Heart right ventricle (tissue), 16 donors: ENCODE results near the gene RNF208. TPM values are rescaled to one million over a fixed set of nuclear protein-coding genes. Genes with fewer than 3 reads are reported as not detected.

ENCODE experiments used
- ATAC-seq, 8 donors: fragments of 200-7000 bp; cut with Tn5 transposase; one replicate each; pipeline ENCODE4 v1.9.1; 2020; ENCODE audit warnings: mild to moderate bottlenecking in 8 of 8, moderate library complexity in 8 of 8, moderate number of reproducible peaks in 1 of 8
- DNase-seq, 2 donors: peaks; one replicate each; pipeline ENCODE4 v3.0.0-alpha.2; 2020
- H3K27ac ChIP-seq, 10 donors: fragments of 200-600 bp; sonication (generic) in 2 of 10; one replicate each; pipeline versions ENCODE4 v1.5.0 to v1.8.0; 2020 to 2022; ENCODE audit warnings: mild to moderate bottlenecking in 3 of 10
- H3K27me3 ChIP-seq, 7 donors: fragments of 200-600 bp; one replicate each; pipeline ENCODE4 v1.8.0; 2021 to 2022; ENCODE audit warnings: mild to moderate bottlenecking in 2 of 7
- H3K36me3 ChIP-seq, 9 donors: fragments of 200-600 bp; sonication (generic) in 1 of 9; one replicate each; pipeline versions ENCODE4 v1.5.0 to v1.8.0; 2020 to 2022; ENCODE audit warnings: mild to moderate bottlenecking in 2 of 9
- H3K4me1 ChIP-seq, 9 donors: fragments of 200-600 bp; sonication (generic) in 1 of 9; one replicate each; pipeline versions ENCODE4 v1.5.0 to v1.8.0; 2020 to 2022; ENCODE audit warnings: mild to moderate bottlenecking in 4 of 9
- H3K4me3 ChIP-seq, 10 donors: fragments of 200-600 bp; sonication (generic) in 2 of 10; one replicate each; pipeline versions ENCODE4 v1.5.0 to v1.8.0; 2020 to 2022; ENCODE audit warnings: mild to moderate bottlenecking in 7 of 10, moderate library complexity in 2 of 10
- H3K9me3 ChIP-seq, 11 donors: fragments of 200-600 bp in 10 of 11; sonication (generic) in 2 of 11; one replicate each; pipeline versions ENCODE4 v1.5.0 to v1.8.0; 2013 to 2022; ENCODE audit warnings: mild to moderate bottlenecking in 2 of 11, control low read depth in 1 of 11, moderate library complexity in 1 of 11
- CTCF ChIP-seq, 9 donors: fragments of 200-600 bp; sonication (generic) in 2 of 9; IDR thresholded peaks; one replicate each; pipeline versions ENCODE4 v1.5.0 to v1.8.0; 2021 to 2022; ENCODE audit warnings: antibody characterized with exemption in 9 of 9, mild to moderate bottlenecking in 5 of 9, moderate library complexity in 1 of 9
- WGBS, 2 donors: extraction: QIAGEN DNeasy Blood & Tissue Kit; methylation state at CpG; one replicate each; pipeline ENCODE4 v1.1.7; 2013; ENCODE audit warnings: inconsistent platforms in 1 of 2; 5-methylcytosine and 5-hydroxymethylcytosine counted together
- intact Hi-C, 10 donors: fragments of 100-400 bp; cut with DNase I; formaldehyde crosslinking; loops; one replicate each; pipeline versions ENCODE4 v1.11.1 to v1.14.2; 2022
- polyA plus RNA-seq, 2 donors: library from polyadenylated mRNA; stranded (reverse); fragments of 200-250 nt; gene quantifications; one replicate each; pipeline ENCODE4 v1.2.3, GENCODE V29; 2013
- total RNA-seq, 10 donors: library from RNA; stranded (reverse); fragmentation: NEBNext Ultra II Directional in 3 of 10; extraction: Animal tissue kit (Norgen Biotek cat#: 25700) in 3 of 10; gene quantifications; one replicate each; pipeline versions ENCODE4 v1.2.1 to v1.2.4, GENCODE V29; 2021 to 2023
- donor health status: Arrhythmogenic right ventricular cardiomyopathy.
- donor health status: ischemic (EF 13 %, LVEDD 7.1; RV severe dilation, severe dysfunction).
- donor health status: healthy with polysubstance abuse.
- donor health status: DM: no; HTN: yes; CAD: no.
- donor health status: DM: no; HTN: no; CAD: no.
- donor health status: ischemic (EF 25% LVEDD 6.9; RV normal size, moderate dysfunction).
- donor health status: ischemic (EF 25% LVEDD 5.7; RV mildly dilated, moderate dysfunction).
- donor health status: healthy.
- donor health status: DM: yes; HTN: yes; CAD: no.
- donor health status: Ischemic cardiomyopathy.
- donor health status: ischemic (EF 35%, LVEDD 5.7; RV mildly dilated, moderate dysfunction).
- donor health status: nonischemic (EF 11% LVEDD 7.7; RV severe dilation, severe dysfunction).
- donor health status: DM: yes; HTN: yes; CAD: no.
- donor health status: PGD.
- donor health status: ischemic (EF 29% LVEDD 5.4; RV normal size, mild dysfunction).
- donor health status: nonischemic (EF 23%, LVEDD 6.1; RV moderate dilation, normal function).

RNF208 gene
- total and polyA plus RNA-seq, 12 donors = 14.2 to 83.8 (median 24.1) TPM

- TF ChIP-seq CTCF (IDR thresholded peaks at IDR 0.05) = no peak
- Histone ChIP-seq H3K36me3 (peaks cover 0 to 7% (median 0%) of the 10 kb centered on the region in 9 donors), H3K27me3 (no peaks in the 10 kb centered on the region), H3K27ac (no peak overlapping the region), H3K4me3 (no peak overlapping the region), H3K4me1 (peaks cover 38 to 78% (median 72%) of the 10 kb centered on the region in 9 donors), H3K9me3 (no peaks in the 10 kb centered on the region)
- intact Hi-C loops = no loop called here
- ATAC-seq = no peak
- WGBS, 2 donors = 72 to 74% methylated on average over 8 of the region's 8 CpGs
- DNase-seq = no peak
Measured at GRCh38 chr9:137202966-137203365, 19.1 kb downstream of the RNF208 start.

GRCh38 chr9:137201205-137201868 lies 20.7 kb downstream of the RNF208 start:
- H3K9me3 ChIP-seq = no peaks in the 10 kb centered on the region
- 11% methylated on average over 23 of the region's 23 CpGs for WGBS, 2 donors
- no peak for DNase-seq
- H3K27ac ChIP-seq = peak overlapping the region; percentile 33 to 96 (median 90)
- peaks cover 46 to 83% (median 74%) of the 10 kb centered on the region in 9 donors for H3K4me1 ChIP-seq
- no peak for TF ChIP-seq CTCF (IDR thresholded peaks at IDR 0.05)
- intact Hi-C loops = loop anchor here in 1 of 10 donors (2.0 kb wide), 1 partner anchor 21 kb away; the partner anchor contains the start of gene RNF208
- H3K4me3 ChIP-seq = peak overlapping the region; percentile 42 to 84 (median 72)
- no peaks in the 10 kb centered on the region for H3K27me3 ChIP-seq
- no peak for ATAC-seq
- no peaks in the 10 kb centered on the region for H3K36me3 ChIP-seq

GRCh38 chr9:137200311-137201204 lies 21.5 kb downstream of the RNF208 start, which contains the start of gene TPRN:
Gene TPRN, minus strand, starts transcription at chr9:137200741. Its CDS starts 30 bp downstream, at chr9:137200711.
- no peaks in the 10 kb centered on the region for H3K36me3 ChIP-seq
- H3K4me3 ChIP-seq = peak within 1 kb of the TSS; percentile 42 to 84 (median 72)
- DNase-seq = peak; percentile 99 to 100
- intact Hi-C loops = loop anchor here in 1 of 10 donors (2.0 kb wide), 1 partner anchor 22 kb away; the partner anchor contains the start of gene RNF208
- peaks cover 50 to 86% (median 76%) of the 10 kb centered on the region in 9 donors for H3K4me1 ChIP-seq
- no peaks in the 10 kb centered on the region for H3K27me3 ChIP-seq
- H3K9me3 ChIP-seq = no peaks in the 10 kb centered on the region
- TF ChIP-seq CTCF (IDR thresholded peaks at IDR 0.05) = no peak
- peak; percentile 95 to 99 (median 98) for ATAC-seq
- peak within 1 kb of the TSS; percentile 48 to 96 (median 90) for H3K27ac ChIP-seq
- WGBS, 2 donors = 0 to 1% methylated on average over 86 to 118 of the region's 118 CpGs
